ENCODE measurements around the gene ZBTB42.

Gene ZBTB42

GRCh38 chr14:104769324-104770071 is 31.4 kb upstream of the ZBTB42 start:
- no peak for DNase-seq (ENCODE audit: low spot score)

- no peak for DNase-seq (ENCODE audit: low spot score)
These were observed 30.8 kb upstream of the ZBTB42 start for GRCh38 chr14:104770072-104770579.

- no peak for DNase-seq (ENCODE audit: low spot score)
These were observed 30.0 kb upstream of the ZBTB42 start for GRCh38 chr14:104770851-104771272.

GRCh38 chr14:104771374-104771773 is 29.5 kb upstream of the ZBTB42 start:
- DNase-seq (ENCODE audit: low spot score): no peak

GRCh38 chr14:104771918-104772706 is 28.8 kb upstream of the ZBTB42 start:
- no peak for DNase-seq (ENCODE audit: low spot score)

- no peak for DNase-seq (ENCODE audit: low spot score)
These were observed 28.0 kb upstream of the ZBTB42 start for GRCh38 chr14:104772707-104773504.

- DNase-seq (ENCODE audit: low spot score): no peak
These were observed 27.1 kb upstream of the ZBTB42 start for GRCh38 chr14:104773505-104774452.

GRCh38 chr14:104774453-104775072 is 26.3 kb upstream of the ZBTB42 start:
- DNase-seq (ENCODE audit: low spot score): no peak

GRCh38 chr14:104775073-104775489 is 25.8 kb upstream of the ZBTB42 start:
- no peak for DNase-seq (ENCODE audit: low spot score)

GRCh38 chr14:104776481-104776880 is 24.4 kb upstream of the ZBTB42 start:
- DNase-seq (ENCODE audit: low spot score): no peak

GRCh38 chr14:104776961-104777807 is 23.7 kb upstream of the ZBTB42 start:
- DNase-seq (ENCODE audit: low spot score): no peak

- no peak for DNase-seq (ENCODE audit: low spot score)
These were observed 23.1 kb upstream of the ZBTB42 start for GRCh38 chr14:104777808-104778249.

GRCh38 chr14:104778694-104779331 is 22.1 kb upstream of the ZBTB42 start:
- no peak for DNase-seq (ENCODE audit: low spot score)

GRCh38 chr14:104779776-104780512 is 21.0 kb upstream of the ZBTB42 start:
- DNase-seq (ENCODE audit: low spot score): no peak

- no peak for DNase-seq (ENCODE audit: low spot score)
These were observed 20.3 kb upstream of the ZBTB42 start for GRCh38 chr14:104780513-104781030.

- no peak for DNase-seq (ENCODE audit: low spot score)
These were observed 19.4 kb upstream of the ZBTB42 start for GRCh38 chr14:104781271-104782077.

GRCh38 chr14:104782086-104782807 is 18.7 kb upstream of the ZBTB42 start:
- no peak for DNase-seq (ENCODE audit: low spot score)
